Bronchial epithelial cell (primary cell): ENCODE results near the gene HEATR1. TPM values are rescaled to one million over a fixed set of nuclear protein-coding genes. Genes with fewer than 3 reads are reported as not detected.

Source experiments
- DNase-seq: peaks from one replicate; pipeline ENCODE4 v3.0.0-alpha.2; 2010; ENCODE audit warnings: low read depth
- FAIRE-seq: peaks from 2 replicates; lab custom pipeline; 2011; peaks lifted over from hg19 to GRCh38; lab: Jason Lieb, UNC
- H3K27me3 ChIP-seq: 2 replicates; pipeline ENCODE4 v1.5.1; 2011; ENCODE audit warnings: low read length; ENCODE audit not compliant: control insufficient read depth, insufficient read depth
- H3K36me3 ChIP-seq: 2 replicates; pipeline ENCODE4 v1.5.1; 2011; ENCODE audit warnings: low read length; ENCODE audit not compliant: control insufficient read depth, insufficient read depth
- H3K4me3 ChIP-seq: 2 replicates; pipeline ENCODE4 v1.5.1; 2011; ENCODE audit warnings: mild to moderate bottlenecking, low read depth, low read length, control low read depth
- total RNA-seq: library from RNA; depleted of rRNA; stranded (reverse); fragments of >200 nt; gene quantifications from 2 replicates; pipeline ENCODE4 v1.2.1, GENCODE V29; 2014
- TF ChIP-seq, protein P1 (sequence below): IDR thresholded peaks from 2 replicates; pipeline ENCODE4 v1.5.1; 2011; ENCODE audit warnings: mild to moderate bottlenecking, moderate library complexity, low read length, control low read depth, inconsistent platforms; ENCODE audit not compliant: insufficient read depth, severe bottlenecking

HEATR1 gene
- total RNA-seq, 1 donor from 2014 or later = 37.4 TPM

DNA sequence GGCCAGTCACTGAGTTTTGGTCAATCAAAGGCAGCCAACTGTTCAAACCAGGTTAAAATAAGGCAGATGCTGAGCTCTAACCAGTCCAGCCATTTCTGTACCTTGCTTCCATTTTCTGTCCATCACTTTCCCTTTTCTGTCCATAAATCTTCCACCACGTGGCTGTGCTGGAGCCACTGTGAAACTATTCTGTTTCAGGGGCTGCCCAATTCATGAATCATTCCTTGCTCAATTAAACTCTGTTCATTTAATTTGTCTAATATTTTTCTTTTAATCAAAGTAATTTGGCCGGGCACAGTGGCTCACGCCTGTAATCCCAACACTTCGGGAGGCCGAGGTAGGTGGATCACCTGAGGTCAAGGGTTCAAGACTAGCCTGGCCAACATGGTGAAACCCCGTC is 103.2 kb downstream of the HEATR1 start:
- H3K4me3 ChIP-seq = no peak overlapping the region
- FAIRE-seq = no peak
- H3K36me3 ChIP-seq = no peaks in the 10 kb centered on the region
- no peaks in the 10 kb centered on the region for H3K27me3 ChIP-seq
- DNase-seq = no peak
- TF ChIP-seq, protein P1, sequence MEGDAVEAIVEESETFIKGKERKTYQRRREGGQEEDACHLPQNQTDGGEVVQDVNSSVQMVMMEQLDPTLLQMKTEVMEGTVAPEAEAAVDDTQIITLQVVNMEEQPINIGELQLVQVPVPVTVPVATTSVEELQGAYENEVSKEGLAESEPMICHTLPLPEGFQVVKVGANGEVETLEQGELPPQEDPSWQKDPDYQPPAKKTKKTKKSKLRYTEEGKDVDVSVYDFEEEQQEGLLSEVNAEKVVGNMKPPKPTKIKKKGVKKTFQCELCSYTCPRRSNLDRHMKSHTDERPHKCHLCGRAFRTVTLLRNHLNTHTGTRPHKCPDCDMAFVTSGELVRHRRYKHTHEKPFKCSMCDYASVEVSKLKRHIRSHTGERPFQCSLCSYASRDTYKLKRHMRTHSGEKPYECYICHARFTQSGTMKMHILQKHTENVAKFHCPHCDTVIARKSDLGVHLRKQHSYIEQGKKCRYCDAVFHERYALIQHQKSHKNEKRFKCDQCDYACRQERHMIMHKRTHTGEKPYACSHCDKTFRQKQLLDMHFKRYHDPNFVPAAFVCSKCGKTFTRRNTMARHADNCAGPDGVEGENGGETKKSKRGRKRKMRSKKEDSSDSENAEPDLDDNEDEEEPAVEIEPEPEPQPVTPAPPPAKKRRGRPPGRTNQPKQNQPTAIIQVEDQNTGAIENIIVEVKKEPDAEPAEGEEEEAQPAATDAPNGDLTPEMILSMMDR = no peak

Other genes with a start within 250 kb of the HEATR1 start
- 2.6 and 3.5 TPM in 2 replicates for gene EDARADD, start 210.2 kb downstream of the HEATR1 start, total RNA-seq
- 49.2 and 53.0 TPM in 2 replicates for gene LGALS8, start 80.5 kb downstream of the HEATR1 start, total RNA-seq
- 0.79 TPM in 1 of 2 replicates, not detected in the other for gene ACTN2, start 82.0 kb upstream of the HEATR1 start, total RNA-seq
- gene MTR, start 190.8 kb upstream of the HEATR1 start, total RNA-seq = 13.1 and 13.4 TPM in 2 replicates